ENCODE measurements around the gene PRX.

DNA sequence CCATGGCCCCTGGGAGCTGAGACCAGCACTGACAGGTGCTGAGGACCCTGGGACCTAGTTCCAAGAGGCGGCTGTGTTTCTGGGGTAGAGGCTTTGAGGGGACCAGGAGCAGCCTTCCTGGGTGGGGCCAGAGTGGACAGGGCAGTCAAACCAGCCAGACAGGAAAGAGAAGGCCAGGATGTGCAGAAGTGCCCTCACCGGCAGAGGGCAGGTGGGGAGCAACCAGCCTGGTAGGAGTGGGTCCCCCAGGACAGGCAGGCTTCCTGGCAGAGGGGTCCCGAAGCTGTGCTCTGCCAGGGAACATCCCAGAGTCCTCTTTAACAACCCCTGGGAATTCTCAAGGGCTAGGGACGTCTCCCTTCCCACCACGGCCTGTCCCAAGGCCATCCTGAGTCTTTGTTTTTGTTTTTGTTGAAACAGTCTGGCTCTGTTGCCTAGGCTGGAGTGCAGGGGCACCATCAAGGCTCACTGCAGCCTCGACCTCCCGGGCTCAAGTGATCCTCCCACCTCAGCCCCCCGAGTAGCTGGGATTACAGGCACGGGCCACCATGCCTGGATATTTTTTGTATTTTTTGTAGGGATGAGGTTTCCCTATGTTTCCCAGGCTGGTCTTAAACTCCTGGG lies 20.2 kb downstream of the PRX start:
- TF ChIP-seq ZFP36L2 (CRISPR knock-in tag; IDR thresholded peaks at IDR 0.05) (no peak), PRPF4 (IDR thresholded peaks at IDR 0.05; ENCODE audit: low read depth, low read length, poor library complexity, severe bottlenecking) (no peak), NPAS2 (CRISPR knock-in tag; IDR thresholded peaks at IDR 0.05; ENCODE audit: borderline replicate concordance) (no peak)
- TF ChIP-seq, protein P1, sequence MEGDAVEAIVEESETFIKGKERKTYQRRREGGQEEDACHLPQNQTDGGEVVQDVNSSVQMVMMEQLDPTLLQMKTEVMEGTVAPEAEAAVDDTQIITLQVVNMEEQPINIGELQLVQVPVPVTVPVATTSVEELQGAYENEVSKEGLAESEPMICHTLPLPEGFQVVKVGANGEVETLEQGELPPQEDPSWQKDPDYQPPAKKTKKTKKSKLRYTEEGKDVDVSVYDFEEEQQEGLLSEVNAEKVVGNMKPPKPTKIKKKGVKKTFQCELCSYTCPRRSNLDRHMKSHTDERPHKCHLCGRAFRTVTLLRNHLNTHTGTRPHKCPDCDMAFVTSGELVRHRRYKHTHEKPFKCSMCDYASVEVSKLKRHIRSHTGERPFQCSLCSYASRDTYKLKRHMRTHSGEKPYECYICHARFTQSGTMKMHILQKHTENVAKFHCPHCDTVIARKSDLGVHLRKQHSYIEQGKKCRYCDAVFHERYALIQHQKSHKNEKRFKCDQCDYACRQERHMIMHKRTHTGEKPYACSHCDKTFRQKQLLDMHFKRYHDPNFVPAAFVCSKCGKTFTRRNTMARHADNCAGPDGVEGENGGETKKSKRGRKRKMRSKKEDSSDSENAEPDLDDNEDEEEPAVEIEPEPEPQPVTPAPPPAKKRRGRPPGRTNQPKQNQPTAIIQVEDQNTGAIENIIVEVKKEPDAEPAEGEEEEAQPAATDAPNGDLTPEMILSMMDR (CRISPR knock-in tag; IDR thresholded peaks at IDR 0.05), result peak; percentile 75

Measured in HepG2 (cell line).